Retinal pigment epithelial cell (primary cell): Measurements from ENCODE around the gene POMT1.
"Not testable (repeated sequence)": the region's sequence is repeated elsewhere in the genome, so short reads cannot be mapped to it uniquely, and the experiment has no call there.

ENCODE experiments used
- DNase-seq: peaks from one replicate; pipeline ENCODE4 v3.0.0-alpha.2; 2010; ENCODE audit warnings: low read depth
- H3K4me3 ChIP-seq: 2 replicates; pipeline ENCODE4 v1.5.1; 2011; ENCODE audit warnings: mild to moderate bottlenecking, low read length, control low read depth, moderate library complexity
- CTCF ChIP-seq: conservative IDR thresholded peaks from 2 replicates; pipeline ENCODE4 v1.5.1; 2011; ENCODE audit warnings: low read depth, low read length, control low read depth, inconsistent platforms

The POMT1 gene

GRCh38 chr9:131465401-131465800 is 37.3 kb upstream of the POMT1 start:
- no peak overlapping the region for H3K4me3 ChIP-seq
- DNase-seq: no peak
- no peak for TF ChIP-seq CTCF

- DNase-seq: no peak
Measured at GRCh38 chr9:131467214-131467935, 35.3 kb upstream of the POMT1 start.

GRCh38 chr9:131468031-131468430 is 34.7 kb upstream of the POMT1 start:
- no peak overlapping the region for H3K4me3 ChIP-seq
- no peak for TF ChIP-seq CTCF
- no peak for DNase-seq

More at GRCh38 chr9:131467214-131467935, 35.3 kb upstream of the POMT1 start:
- H3K4me3 ChIP-seq: no peak overlapping the region
- TF ChIP-seq CTCF: no peak

GRCh38 chr9:131469356-131469755 is 33.4 kb upstream of the POMT1 start:
- DNase-seq: no peak
- TF ChIP-seq CTCF: no peak

GRCh38 chr9:131469951-131470350 is 32.8 kb upstream of the POMT1 start:
- DNase-seq: no peak
- no peak overlapping the region for H3K4me3 ChIP-seq
- no peak for TF ChIP-seq CTCF

More at GRCh38 chr9:131469356-131469755, 33.4 kb upstream of the POMT1 start:
- no peak overlapping the region for H3K4me3 ChIP-seq

GRCh38 chr9:131470581-131470991 is 32.1 kb upstream of the POMT1 start:
- no peak for TF ChIP-seq CTCF
- no peak overlapping the region for H3K4me3 ChIP-seq
- no peak for DNase-seq

GRCh38 chr9:131472085-131472484 is 30.6 kb upstream of the POMT1 start:
- DNase-seq, H3K4me3 ChIP-seq: not testable (repeated sequence)
